H1 (cell line): Measurements from ENCODE around the gene KLC4. TPM values are rescaled to one million over a fixed set of nuclear protein-coding genes. Genes with fewer than 3 reads are reported as not detected.

ENCODE experiments used
- EP300 ChIP-seq, 2 experiments: IDR thresholded peaks; 1 replicate in 1 of 2; 2 replicates in 1 of 2; pipeline ENCODE4 v1.6.1; 2011 to 2012; ENCODE audit warnings: low read depth in 2 of 2, low read length in 2 of 2, mild to moderate bottlenecking in 2 of 2, borderline replicate concordance in 1 of 2, inconsistent platforms in 1 of 2, moderate library complexity in 1 of 2
- HDAC6 ChIP-seq: IDR thresholded peaks from one replicate; pipeline ENCODE4 v1.7.1; 2012; ENCODE audit warnings: low read depth, mild to moderate bottlenecking, inconsistent platforms, low read length, moderate library complexity
- POU5F1 ChIP-seq: IDR thresholded peaks from 2 replicates; pipeline ENCODE4 v1.6.1; 2011; ENCODE audit warnings: low read depth, mild to moderate bottlenecking, low read length, moderate library complexity
- SP1 ChIP-seq: IDR thresholded peaks from 2 replicates; pipeline ENCODE4 v1.6.1; 2011; ENCODE audit warnings: low read depth, low read length
- SP2 ChIP-seq: IDR thresholded peaks from 2 replicates; pipeline ENCODE4 v1.6.1; 2012; ENCODE audit warnings: mild to moderate bottlenecking, low read length, inconsistent platforms
- SP4 ChIP-seq: IDR thresholded peaks from 2 replicates; pipeline ENCODE4 v1.6.1; 2012; ENCODE audit warnings: low read length, inconsistent platforms
- TEAD4 ChIP-seq: IDR thresholded peaks from 2 replicates; pipeline ENCODE4 v1.6.1; 2012; ENCODE audit warnings: low read depth, low read length, inconsistent platforms, mixed read lengths
- YY1 ChIP-seq: IDR thresholded peaks from 2 replicates; pipeline ENCODE4 v1.6.1; 2011; ENCODE audit warnings: low read depth, mild to moderate bottlenecking, low read length
- polyA plus RNA-seq, 7 experiments: library from polyadenylated mRNA; depleted of rRNA in 3 of 7; stranded (reverse) in 5 of 7; unstranded in 2 of 7; fragments of >200 nt in 5 of 7; fragments of 200-250 nt in 2 of 7; gene quantifications; 1 replicate in 5 of 7; 2 replicates in 1 of 7; 4 replicates in 1 of 7; pipeline versions ENCODE4 v1.2.1 to v1.2.3, GENCODE V29; 2011 to 2013; ENCODE audit warnings: missing spikeins in 2 of 7, mixed read lengths in 2 of 7
- total RNA-seq: library from RNA; stranded (reverse); fragmentation: NEBNext Ultra II Directional; extraction: Animal tissue kit (Norgen Biotek cat#: 25700); gene quantifications from 2 replicates; pipeline ENCODE4 v1.2.1, GENCODE V29; 2021

KLC4 gene
- total and polyA plus RNA-seq, 2 of the 8 experiments (the other 6 are each of a cell fraction or from before 2014, with no cell fraction given): 15.7 to 28.5 TPM

DNA sequence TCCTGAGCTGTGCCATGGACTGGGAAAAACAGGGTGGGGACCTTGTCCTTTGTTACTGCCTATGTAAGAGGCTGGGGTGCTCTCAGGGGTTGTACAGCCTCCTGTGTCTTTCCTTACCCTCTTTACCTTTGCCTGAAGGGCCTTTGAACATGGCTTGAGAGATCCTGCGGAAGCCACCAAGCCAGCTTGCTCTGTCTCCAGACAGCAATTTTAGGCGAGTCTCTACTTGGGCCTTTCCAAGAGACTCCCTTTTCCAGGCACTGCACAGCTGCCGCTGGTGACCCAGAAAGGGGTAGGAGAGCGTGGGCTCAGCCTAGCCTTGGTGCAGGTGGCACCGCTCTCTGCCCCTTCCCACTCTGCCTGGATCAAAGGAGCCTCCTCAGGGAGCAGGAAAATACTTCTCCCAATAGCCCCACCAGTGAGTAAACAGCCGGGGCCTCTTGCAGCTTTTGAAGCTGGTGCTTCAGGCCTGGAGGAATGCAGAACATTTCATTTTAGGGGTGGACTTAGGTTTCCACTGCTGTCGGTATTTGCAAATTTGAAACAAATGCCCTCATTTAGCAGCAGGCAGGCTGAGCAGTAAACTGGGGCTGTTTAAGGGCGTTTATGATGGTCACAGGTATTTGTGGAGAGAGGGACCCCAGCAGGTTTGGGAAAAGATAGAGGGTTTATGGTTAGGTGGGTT lies 30.6 kb downstream of the KLC4 start (continued):
- TF ChIP-seq POU5F1 (no peak), SP4 (no peak), EP300 (IDR thresholded peaks at IDR 0.05; ENCODE audit: borderline replicate concordance in 1 of 2, low read depth in 2 of 2, low read length in 2 of 2) (no peak), HDAC6 (no peak), TEAD4 (peak; percentile 50; the same call in 1 of the 2 replicates), SP1 (0 out of 2 replicates have a peak, but pooled peaks have one; percentile 10), YY1 (no peak), SP2 (no peak)
